Stimulated activated CD8-positive, alpha-beta memory T cell treated with anti-CD3 and anti-CD28 coated beads, Interleukin-4, amount 100 ng/mL, for 4 hours (primary cell): ENCODE results near the gene TXNDC9.
"Not testable (repeated sequence)": the region's sequence is repeated elsewhere in the genome, so short reads cannot be mapped to it uniquely, and the experiment has no call there.

Source experiments
- DNase-seq, 2 donors: peaks; one replicate each; pipeline ENCODE4 v3.0.0-alpha.2; 2020; ENCODE audit warnings: low read depth in 2 of 2, low spot score in 1 of 2

TXNDC9 gene

GRCh38 chr2:99336804-99337112, 625 bp upstream of the TXNDC9 start:
- DNase-seq = no peak

GRCh38 chr2:99325384-99325783, 10.7 kb downstream of the TXNDC9 start:
- DNase-seq = no peak

DNA sequence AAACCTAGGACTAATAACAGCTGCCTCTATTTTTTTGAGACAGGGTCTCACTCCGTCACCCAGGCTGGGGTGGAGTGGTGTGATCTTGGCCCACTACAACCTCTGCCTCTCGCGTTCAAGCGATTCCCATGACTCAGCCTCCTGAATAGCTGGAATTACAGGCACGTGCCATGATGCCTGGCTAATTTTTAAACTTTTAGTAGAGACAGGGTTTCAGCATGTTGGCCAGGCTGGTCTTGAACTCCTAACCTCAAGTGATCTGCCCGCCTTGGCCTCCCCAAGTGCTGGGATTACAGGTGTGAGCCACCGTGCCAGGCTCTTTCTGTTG, 18.3 kb downstream of the TXNDC9 start:
- DNase-seq = not testable (repeated sequence)

DNA sequence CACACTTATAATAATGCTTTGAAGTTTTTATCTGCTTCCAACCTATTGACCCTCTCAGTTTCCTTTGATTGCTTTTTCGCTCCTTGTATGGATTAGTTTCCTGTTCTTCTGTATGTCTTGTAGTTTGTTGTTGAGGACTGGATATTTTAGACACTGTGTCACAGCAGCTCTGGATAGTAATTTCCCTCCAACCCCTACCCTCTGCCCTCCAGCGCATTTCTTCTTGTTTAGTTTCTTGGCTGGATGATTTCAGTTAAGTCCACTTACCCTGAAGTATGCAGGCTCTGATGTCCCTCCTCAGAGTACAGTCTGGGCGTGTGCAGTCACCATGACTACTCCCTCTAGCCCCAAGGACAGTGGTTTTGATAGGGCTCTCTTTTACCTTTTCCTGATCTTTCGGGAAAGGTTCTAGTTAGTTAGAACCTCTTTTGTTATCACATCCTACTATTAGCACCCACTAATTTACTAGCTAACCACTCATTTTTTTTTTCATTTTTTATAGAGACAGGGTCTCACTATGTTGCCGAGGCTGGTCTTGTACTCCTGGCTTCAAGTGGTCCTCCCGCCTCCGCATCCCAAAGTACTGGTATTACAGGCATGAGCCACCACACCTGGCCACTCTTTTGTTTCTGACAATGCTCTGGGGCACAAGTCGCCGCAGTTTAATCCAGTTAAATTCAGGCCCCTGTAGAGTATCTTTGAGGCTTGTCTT, 18.8 kb downstream of the TXNDC9 start:
- no peak for DNase-seq

GRCh38 chr2:99301097-99301496, 35.0 kb downstream of the TXNDC9 start, which contains the start of gene LYG1:
TSS of gene LYG1 (minus strand) at chr2:99301197. CDS start at chr2:99295670, 5,527 bp downstream.
- DNase-seq = not testable (repeated sequence)

DNA sequence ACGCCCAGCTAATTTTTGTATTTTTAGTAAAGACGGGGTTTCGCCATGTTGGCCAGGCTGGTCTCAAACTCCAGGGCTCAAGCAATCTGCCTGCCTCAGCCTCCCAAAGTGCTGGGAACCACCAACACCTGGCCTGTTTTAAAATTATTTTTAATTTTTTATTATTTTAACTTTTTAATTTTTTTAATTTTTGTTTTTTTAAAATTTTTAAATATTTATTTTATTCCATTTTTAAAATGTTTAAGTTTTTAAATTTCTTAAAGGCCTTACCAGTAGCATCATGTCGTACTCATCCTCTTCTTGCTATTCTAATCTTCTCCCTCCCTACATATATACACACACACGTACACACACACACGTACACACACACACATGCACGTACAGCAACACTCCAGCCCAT, 36.6 kb downstream of the TXNDC9 start:
- DNase-seq = no peak

- DNase-seq = no peak
Measured at GRCh38 chr2:99297994-99298393, 38.1 kb downstream of the TXNDC9 start.

GRCh38 chr2:99285526-99285925, 50.6 kb downstream of the TXNDC9 start:
- DNase-seq = no peak

GRCh38 chr2:99279969-99280695, 56.0 kb downstream of the TXNDC9 start:
- no peak for DNase-seq

GRCh38 chr2:99278793-99279291, 57.3 kb downstream of the TXNDC9 start:
- no peak for DNase-seq

- DNase-seq = not testable (repeated sequence)
Measured at GRCh38 chr2:99278195-99278765, 57.9 kb downstream of the TXNDC9 start.

DNA sequence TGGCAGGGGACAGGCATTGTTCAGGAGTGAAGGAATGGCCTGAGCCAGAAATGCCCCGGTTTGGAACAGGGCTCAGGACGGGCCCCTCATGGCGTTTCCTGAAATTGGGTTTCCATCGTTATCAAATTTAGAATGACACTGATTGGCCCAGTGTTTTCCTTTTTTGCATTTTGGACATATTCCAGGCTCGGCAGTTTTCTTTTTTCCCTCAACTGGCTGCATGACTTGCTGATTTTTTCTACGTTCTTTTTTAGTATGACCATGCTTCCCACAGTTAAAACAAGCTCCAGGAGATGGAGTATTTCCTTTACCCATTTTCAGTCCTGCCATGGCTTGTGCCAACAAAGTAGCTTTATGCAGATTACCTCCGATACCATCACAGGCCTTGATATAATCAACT, 60.3 kb downstream of the TXNDC9 start:
- no peak for DNase-seq
